IMR-90 (cell line): Measurements from ENCODE around the gene RGPD4.

ENCODE experiments used
- BHLHE40 ChIP-seq: fragments of 150-350 bp; IDR thresholded peaks from 2 replicates; pipeline ENCODE4 v1.6.1; 2016; ENCODE audit warnings: mild to moderate bottlenecking, low read depth, low read length
- CEBPB ChIP-seq: IDR thresholded peaks from 2 replicates; pipeline ENCODE4 v1.6.1; 2012; ENCODE audit warnings: low read depth, low read length, improper control_type of control experiment
- MAFK ChIP-seq: IDR thresholded peaks from 2 replicates; pipeline ENCODE4 v1.6.1; 2012; ENCODE audit warnings: low read depth, low read length, improper control_type of control experiment
- MAZ ChIP-seq: IDR thresholded peaks from 2 replicates; pipeline ENCODE4 v1.6.1; 2012; ENCODE audit warnings: low read depth, mild to moderate bottlenecking, low read length, improper control_type of control experiment, moderate library complexity, borderline replicate concordance
- MXI1 ChIP-seq: IDR thresholded peaks from 2 replicates; pipeline ENCODE4 v1.6.1; 2012; ENCODE audit warnings: low read depth, mild to moderate bottlenecking, low read length, moderate library complexity, borderline replicate concordance
- POLR2A ChIP-seq: IDR thresholded peaks from 2 replicates; pipeline ENCODE4 v1.6.1; 2012; ENCODE audit warnings: mild to moderate bottlenecking, low read depth, low read length
- RAD21 ChIP-seq: IDR thresholded peaks from 2 replicates; pipeline ENCODE4 v1.6.1; 2012; ENCODE audit warnings: low read length, improper control_type of control experiment
- RCOR1 ChIP-seq: IDR thresholded peaks from 2 replicates; pipeline ENCODE4 v1.6.1; 2012; ENCODE audit warnings: mild to moderate bottlenecking, low read length, improper control_type of control experiment; ENCODE audit not compliant: insufficient replicate concordance
- SMC3 ChIP-seq: fragments of 150-350 bp; IDR thresholded peaks from 2 replicates; pipeline ENCODE4 v1.6.1; 2016; ENCODE audit warnings: low read depth, mild to moderate bottlenecking, antibody characterized with exemption, low read length, moderate library complexity
- TF ChIP-seq, protein P1 (sequence below): conservative IDR thresholded peaks from 2 replicates; pipeline ENCODE4 v1.5.1; 2012; ENCODE audit warnings: mild to moderate bottlenecking, low read depth, low read length, improper control_type of control experiment
- TF ChIP-seq, protein P2 (sequence below): fragments of 150-350 bp; IDR thresholded peaks from 2 replicates; pipeline ENCODE4 v1.6.1; 2017; ENCODE audit warnings: mild to moderate bottlenecking, antibody characterized with exemption, low read length, low read depth
- TF ChIP-seq, protein P3 (sequence below): fragments of 150-350 bp; IDR thresholded peaks from 2 replicates; pipeline ENCODE4 v1.6.1; 2016; ENCODE audit warnings: low read depth, mild to moderate bottlenecking, low read length, moderate library complexity, borderline replicate concordance

DNA sequence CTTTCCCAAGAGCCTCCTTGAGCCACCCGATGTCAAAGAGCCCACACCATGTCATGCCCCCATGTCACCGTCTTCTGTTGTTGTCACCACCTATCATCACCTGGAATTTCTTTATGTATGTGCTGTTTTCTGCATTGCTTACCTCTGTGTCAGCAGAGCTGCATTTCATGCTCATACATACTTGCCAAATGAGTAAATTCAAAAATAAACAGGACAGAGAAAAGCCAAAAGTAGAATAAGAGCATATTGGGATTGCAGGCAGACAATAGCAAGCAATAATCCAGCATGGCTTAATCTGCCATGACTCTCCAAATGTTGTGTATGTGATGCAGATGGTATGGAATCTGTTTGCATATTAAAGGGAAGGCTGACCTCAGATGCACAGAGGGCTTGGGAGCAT, 15.3 kb upstream of the RGPD4 start:
- TF ChIP-seq, protein P1, sequence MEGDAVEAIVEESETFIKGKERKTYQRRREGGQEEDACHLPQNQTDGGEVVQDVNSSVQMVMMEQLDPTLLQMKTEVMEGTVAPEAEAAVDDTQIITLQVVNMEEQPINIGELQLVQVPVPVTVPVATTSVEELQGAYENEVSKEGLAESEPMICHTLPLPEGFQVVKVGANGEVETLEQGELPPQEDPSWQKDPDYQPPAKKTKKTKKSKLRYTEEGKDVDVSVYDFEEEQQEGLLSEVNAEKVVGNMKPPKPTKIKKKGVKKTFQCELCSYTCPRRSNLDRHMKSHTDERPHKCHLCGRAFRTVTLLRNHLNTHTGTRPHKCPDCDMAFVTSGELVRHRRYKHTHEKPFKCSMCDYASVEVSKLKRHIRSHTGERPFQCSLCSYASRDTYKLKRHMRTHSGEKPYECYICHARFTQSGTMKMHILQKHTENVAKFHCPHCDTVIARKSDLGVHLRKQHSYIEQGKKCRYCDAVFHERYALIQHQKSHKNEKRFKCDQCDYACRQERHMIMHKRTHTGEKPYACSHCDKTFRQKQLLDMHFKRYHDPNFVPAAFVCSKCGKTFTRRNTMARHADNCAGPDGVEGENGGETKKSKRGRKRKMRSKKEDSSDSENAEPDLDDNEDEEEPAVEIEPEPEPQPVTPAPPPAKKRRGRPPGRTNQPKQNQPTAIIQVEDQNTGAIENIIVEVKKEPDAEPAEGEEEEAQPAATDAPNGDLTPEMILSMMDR, result no peak
- TF ChIP-seq SMC3 (no peak), BHLHE40 (no peak), CEBPB (no peak), RAD21 (no peak), RCOR1 (no peak), POLR2A (no peak), MXI1 (no peak), MAFK (no peak), MAZ (no peak)
- TF ChIP-seq, protein P2, sequence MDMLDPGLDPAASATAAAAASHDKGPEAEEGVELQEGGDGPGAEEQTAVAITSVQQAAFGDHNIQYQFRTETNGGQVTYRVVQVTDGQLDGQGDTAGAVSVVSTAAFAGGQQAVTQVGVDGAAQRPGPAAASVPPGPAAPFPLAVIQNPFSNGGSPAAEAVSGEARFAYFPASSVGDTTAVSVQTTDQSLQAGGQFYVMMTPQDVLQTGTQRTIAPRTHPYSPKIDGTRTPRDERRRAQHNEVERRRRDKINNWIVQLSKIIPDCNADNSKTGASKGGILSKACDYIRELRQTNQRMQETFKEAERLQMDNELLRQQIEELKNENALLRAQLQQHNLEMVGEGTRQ, result no peak
- TF ChIP-seq, protein P3, sequence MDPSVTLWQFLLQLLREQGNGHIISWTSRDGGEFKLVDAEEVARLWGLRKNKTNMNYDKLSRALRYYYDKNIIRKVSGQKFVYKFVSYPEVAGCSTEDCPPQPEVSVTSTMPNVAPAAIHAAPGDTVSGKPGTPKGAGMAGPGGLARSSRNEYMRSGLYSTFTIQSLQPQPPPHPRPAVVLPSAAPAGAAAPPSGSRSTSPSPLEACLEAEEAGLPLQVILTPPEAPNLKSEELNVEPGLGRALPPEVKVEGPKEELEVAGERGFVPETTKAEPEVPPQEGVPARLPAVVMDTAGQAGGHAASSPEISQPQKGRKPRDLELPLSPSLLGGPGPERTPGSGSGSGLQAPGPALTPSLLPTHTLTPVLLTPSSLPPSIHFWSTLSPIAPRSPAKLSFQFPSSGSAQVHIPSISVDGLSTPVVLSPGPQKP, result no peak
